Right atrium auricular region (tissue), 2 donors: ENCODE measurements around the gene SVOP. TPM values are rescaled to one million over a fixed set of nuclear protein-coding genes. Genes with fewer than 3 reads are reported as not detected.

Experiments used
- DNase-seq: peaks from one replicate; pipeline ENCODE4 v3.0.0-alpha.2; 2019; ENCODE audit warnings: low spot score
- H3K27ac ChIP-seq, 2 donors: fragments of 200-600 bp; sonication (generic); 1 replicate in 1 of 2; 2 replicates in 1 of 2; pipeline ENCODE4 v1.5.1; 2016 to 2019
- H3K27me3 ChIP-seq, 2 donors: fragments of 200-600 bp; sonication (generic); one replicate each; pipeline versions ENCODE4 v1.5.1 to v1.6.0; 2017 to 2019
- H3K36me3 ChIP-seq: fragments of 200-600 bp; sonication (generic); one replicate; pipeline ENCODE4 v1.5.1; 2016
- H3K4me1 ChIP-seq, 2 donors: fragments of 200-600 bp; sonication (generic); one replicate each; pipeline versions ENCODE4 v1.5.1 to v1.6.0; 2017 to 2019
- H3K4me3 ChIP-seq, 2 donors: fragments of 200-600 bp; sonication (generic); 1 replicate in 1 of 2; 2 replicates in 1 of 2; pipeline ENCODE4 v1.5.1; 2017 to 2019; ENCODE audit warnings: mild to moderate bottlenecking in 1 of 2, moderate library complexity in 1 of 2
- H3K9me3 ChIP-seq, 2 donors: fragments of 200-600 bp; sonication (generic); one replicate each; pipeline ENCODE4 v1.5.1; 2019
- CTCF ChIP-seq, 2 donors: fragments of 200-600 bp; sonication (generic); IDR thresholded peaks; one replicate each; pipeline ENCODE4 v1.5.1; 2019; ENCODE audit warnings: antibody characterized with exemption in 2 of 2
- total RNA-seq, 2 donors: library from RNA; depleted of rRNA; stranded (reverse); fragments of >200 nt; gene quantifications; one replicate each; pipeline ENCODE4 v1.1.0, GENCODE V29; 2016

SVOP gene, protein sequence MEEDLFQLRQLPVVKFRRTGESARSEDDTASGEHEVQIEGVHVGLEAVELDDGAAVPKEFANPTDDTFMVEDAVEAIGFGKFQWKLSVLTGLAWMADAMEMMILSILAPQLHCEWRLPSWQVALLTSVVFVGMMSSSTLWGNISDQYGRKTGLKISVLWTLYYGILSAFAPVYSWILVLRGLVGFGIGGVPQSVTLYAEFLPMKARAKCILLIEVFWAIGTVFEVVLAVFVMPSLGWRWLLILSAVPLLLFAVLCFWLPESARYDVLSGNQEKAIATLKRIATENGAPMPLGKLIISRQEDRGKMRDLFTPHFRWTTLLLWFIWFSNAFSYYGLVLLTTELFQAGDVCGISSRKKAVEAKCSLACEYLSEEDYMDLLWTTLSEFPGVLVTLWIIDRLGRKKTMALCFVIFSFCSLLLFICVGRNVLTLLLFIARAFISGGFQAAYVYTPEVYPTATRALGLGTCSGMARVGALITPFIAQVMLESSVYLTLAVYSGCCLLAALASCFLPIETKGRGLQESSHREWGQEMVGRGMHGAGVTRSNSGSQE
- total RNA-seq, result under 1 TPM in 1 of 2 donors, not detected in 1; 0.08 TPM

DNA sequence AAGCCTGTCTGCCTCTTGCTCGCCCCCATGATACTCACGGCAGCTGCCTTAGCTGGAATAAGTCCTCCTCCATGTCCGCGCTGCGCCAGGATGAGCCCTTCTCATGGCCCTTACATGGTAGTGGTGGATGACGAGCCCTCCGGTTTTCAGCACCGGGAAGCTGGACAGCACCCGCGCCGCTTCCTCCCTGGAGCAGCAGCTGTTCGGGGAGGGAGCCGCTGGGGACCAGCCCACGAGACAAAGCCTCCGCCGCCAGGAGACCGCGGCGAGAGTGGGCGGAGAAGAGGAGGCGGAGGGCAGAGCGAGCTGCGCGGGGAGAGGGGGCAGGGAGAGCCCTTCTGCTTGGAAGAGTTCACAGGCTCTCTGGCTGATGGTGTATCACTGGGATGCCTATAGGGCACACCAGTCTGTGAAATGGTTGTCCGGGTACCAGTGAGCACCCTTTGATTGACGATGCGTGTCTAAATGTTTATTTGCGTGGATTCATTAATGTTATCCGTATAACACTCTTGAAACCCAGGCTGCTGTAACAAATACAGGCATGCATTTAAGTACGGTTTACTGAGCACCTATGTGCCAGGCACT, at the start of gene SVOP:
Gene SVOP, minus strand, starts transcription at position 273 of the 585 bp plus-strand sequence. Its CDS starts 200 bp downstream, at position 73.
- peaks cover 0 to 10% of the 10 kb centered on the region in 2 donors for H3K4me1 ChIP-seq
- no peak within 1 kb of the TSS for H3K27ac ChIP-seq
- no peak for TF ChIP-seq CTCF (IDR thresholded peaks at IDR 0.05)
- H3K27me3 ChIP-seq, result no peaks in the 10 kb centered on the region
- DNase-seq, result peak; percentile 67
- H3K4me3 ChIP-seq, result no peak within 1 kb of the TSS
- no peaks in the 10 kb centered on the region for H3K36me3 ChIP-seq
- no peaks in the 10 kb centered on the region for H3K9me3 ChIP-seq

GRCh38 chr12:109069307-109070271, 48.7 kb upstream of the SVOP start:
- Histone ChIP-seq H3K9me3 (no peaks in the 10 kb centered on the region), H3K4me3 (no peak overlapping the region), H3K27me3 (no peaks in the 10 kb centered on the region), H3K27ac (no peak overlapping the region), H3K4me1 (no peaks in the 10 kb centered on the region), H3K36me3 (peaks cover 57% of the 10 kb centered on the region)
- DNase-seq, result no peak
- TF ChIP-seq CTCF (IDR thresholded peaks at IDR 0.05), result no peak

DNA sequence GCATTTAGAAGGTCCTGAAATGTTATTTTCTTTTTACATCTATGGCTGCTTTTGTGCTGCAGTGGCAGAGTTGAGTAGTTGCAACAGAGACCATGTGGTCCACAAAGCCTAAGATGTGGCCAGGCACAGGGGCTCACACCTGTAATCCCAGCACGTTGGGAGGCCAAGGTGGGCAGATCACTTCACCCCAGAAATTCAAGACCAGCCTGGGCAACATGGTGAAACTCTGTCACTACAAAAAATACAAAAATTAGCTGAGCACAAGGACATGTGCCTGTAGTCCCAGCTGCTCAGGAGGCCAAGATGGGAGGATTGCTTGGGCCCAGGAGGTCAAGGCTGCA, 45.0 kb upstream of the SVOP start:
- H3K4me1 ChIP-seq, result no peaks in the 10 kb centered on the region
- H3K9me3 ChIP-seq, result no peaks in the 10 kb centered on the region
- peaks cover 40% of the 10 kb centered on the region for H3K36me3 ChIP-seq
- no peak for TF ChIP-seq CTCF (IDR thresholded peaks at IDR 0.05)
- no peak for DNase-seq
- H3K4me3 ChIP-seq, result no peak overlapping the region
- no peak overlapping the region for H3K27ac ChIP-seq
- no peaks in the 10 kb centered on the region for H3K27me3 ChIP-seq

GRCh38 chr12:109065154-109065852, 44.4 kb upstream of the SVOP start:
- DNase-seq, result no peak
- no peak for TF ChIP-seq CTCF (IDR thresholded peaks at IDR 0.05)
- peaks cover 39% of the 10 kb centered on the region for H3K36me3 ChIP-seq

GRCh38 chr12:109064143-109064542, 43.3 kb upstream of the SVOP start:
- no peak for DNase-seq
- Histone ChIP-seq H3K27me3 (no peaks in the 10 kb centered on the region), H3K9me3 (no peaks in the 10 kb centered on the region), H3K4me1 (no peaks in the 10 kb centered on the region), H3K27ac (no peak overlapping the region), H3K36me3 (peaks cover 32% of the 10 kb centered on the region), H3K4me3 (no peak overlapping the region)
- no peak for TF ChIP-seq CTCF (IDR thresholded peaks at IDR 0.05)

More at GRCh38 chr12:109065154-109065852, 44.4 kb upstream of the SVOP start:
- no peak overlapping the region for H3K27ac ChIP-seq
- H3K4me1 ChIP-seq, result no peaks in the 10 kb centered on the region
- no peak overlapping the region for H3K4me3 ChIP-seq
- no peaks in the 10 kb centered on the region for H3K9me3 ChIP-seq
- no peaks in the 10 kb centered on the region for H3K27me3 ChIP-seq
